Fibroblast of skin of back (primary cell): ENCODE measurements around the gene LMO2.
"Not testable (repeated sequence)": the region's sequence is repeated elsewhere in the genome, so short reads cannot be mapped to it uniquely, and the experiment has no call there.

ENCODE experiments used
- DNase-seq: peaks from one replicate; pipeline ENCODE4 v3.0.0-alpha.2; 2013

LMO2 gene

DNA sequence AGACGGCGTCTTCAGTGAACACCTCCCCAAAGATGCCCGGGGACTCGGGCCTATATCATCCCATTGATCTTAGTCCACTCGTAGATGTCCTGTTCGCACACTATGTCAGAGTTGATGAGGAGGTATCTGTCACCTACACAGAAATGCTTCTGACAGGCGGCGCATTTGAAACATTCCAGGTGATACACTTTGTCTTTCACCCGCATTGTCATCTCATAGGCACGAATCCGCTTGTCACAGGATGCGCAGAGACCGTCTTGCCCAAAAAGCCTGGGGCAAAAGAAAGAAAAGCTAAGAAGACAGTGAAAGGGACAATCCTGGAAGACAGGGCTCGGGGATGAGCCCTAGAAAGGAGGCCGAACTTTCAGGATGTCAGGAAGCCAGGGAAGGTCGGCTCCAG lies 32.6 kb downstream of the LMO2 start:
- DNase-seq: no peak

DNA sequence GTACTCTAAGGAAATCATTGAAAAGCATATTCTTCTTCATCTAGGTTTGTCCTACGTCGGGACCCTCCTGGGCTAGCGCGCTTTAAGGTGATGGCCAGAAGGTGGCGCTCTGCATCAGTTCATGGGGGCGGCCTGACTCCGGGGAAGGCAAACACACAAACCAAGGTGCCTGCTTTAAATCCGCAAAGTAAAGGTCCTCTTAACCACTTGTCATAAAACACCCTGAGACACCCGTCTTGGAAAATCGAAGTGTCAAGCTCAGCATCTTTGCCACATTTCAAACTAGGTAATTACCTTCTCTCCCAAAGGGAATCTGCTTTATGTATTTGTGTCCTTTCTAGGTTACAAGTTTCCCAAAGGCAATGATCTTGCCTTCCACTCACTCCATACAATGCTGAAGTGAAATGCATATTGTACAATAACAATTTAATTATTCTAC lies 33.9 kb downstream of the LMO2 start:
- DNase-seq: peak; percentile 50

DNA sequence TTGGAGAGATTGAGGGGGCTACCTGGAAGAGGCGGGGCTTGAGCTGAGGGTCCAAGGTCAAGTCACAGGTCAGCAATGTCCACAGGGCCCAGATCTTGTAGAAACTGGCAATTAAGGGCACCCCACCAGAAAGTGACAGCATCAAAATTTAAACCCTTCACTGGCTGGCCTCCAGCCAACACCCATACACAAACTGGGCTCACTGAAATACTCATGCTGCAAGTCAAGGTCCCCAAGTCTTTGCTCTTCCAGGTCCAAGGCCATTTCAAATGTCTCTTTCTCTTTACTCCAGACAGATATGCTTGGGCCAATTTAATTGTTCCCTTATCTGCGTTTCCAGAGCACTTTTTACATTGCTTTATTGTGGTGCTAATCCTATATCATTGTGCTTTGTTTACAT lies 36.4 kb downstream of the LMO2 start:
- DNase-seq: no peak

DNA sequence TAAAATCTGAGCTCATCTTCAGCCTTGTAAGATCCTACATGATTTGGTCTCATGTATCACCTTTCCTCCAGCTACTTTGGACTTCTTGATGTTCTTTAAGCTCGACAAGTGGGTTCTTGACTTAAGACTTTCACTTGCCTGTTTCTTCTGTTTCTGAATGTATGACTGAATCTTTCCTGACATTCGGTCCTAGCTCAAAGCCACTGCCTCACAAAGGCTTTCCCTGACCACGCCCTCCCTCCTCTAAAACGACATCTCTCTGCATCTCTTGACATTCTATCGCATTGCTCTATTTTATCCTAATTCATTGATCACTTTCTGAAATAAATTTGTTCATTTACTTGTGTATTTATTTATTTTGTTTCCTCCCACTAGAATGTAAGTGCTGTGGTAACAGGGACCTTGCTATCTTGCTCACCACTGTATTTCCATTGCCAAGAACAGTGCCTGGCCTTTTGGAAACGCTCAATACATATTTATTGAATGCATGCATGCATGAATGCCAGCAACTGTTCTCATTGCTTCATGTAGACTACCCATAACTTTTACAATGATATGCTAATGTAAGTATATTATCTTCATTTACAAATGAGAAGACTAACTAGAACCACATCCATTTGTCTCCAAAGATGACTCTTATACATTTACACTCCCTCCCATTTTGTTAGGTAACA lies 43.0 kb downstream of the LMO2 start:
- DNase-seq: no peak

DNA sequence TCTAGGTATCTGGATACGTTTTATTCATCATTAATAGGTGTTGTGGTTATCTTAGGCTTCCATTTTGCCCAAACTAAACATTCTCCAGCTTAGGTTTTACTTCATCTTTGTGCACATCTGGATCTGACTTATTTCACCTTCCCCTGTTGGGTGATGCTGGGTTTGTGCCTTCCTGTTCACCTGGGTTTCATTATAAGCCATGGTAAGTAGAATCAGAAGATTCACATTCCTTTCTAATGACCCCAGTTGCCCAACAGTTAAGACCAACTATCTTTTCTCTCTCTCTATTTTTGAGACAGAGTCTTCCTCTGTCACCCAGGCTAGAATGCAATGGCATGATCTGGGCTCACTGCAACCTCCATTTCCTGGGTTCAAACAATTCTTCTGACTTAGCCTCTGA lies 44.6 kb downstream of the LMO2 start:
- no peak for DNase-seq

DNA sequence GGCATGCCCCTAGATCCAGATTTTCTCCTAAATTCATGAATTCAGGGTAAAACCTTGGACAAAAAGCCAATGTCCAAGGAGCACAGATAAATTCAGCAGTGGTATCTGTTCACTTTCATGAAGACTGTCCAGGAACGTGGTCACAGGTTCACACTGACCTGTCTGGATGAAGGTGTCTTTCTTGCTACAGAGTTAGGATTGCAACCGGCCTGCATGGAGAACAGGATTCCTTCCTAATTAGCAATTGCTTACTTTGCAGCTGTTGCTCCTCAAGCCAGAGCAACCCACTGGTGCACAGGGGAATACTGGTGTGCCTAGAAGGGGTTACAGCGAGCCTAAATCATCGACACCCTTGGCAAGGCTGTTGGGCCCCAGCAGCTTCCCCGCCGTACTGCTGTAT lies 47.6 kb downstream of the LMO2 start:
- no peak for DNase-seq

DNA sequence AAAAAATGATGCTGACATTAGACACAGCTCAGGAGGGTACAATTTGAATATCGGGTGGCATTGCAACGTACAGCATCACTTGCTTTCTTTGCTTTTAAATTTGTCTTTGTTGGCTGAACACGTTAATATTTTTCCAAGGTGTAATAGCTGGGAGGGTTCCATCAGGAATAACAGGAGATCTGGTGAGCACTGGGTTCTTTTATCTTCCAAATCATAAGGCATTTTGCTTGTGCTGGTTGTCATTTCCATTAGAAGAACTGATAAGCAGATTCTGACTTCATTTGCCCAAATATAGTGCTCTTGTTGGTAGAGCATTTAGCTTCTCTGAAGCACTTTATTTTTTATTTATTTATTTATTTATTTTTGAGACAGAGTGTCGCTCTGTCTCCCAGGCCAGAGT lies 48.9 kb downstream of the LMO2 start:
- no peak for DNase-seq

DNA sequence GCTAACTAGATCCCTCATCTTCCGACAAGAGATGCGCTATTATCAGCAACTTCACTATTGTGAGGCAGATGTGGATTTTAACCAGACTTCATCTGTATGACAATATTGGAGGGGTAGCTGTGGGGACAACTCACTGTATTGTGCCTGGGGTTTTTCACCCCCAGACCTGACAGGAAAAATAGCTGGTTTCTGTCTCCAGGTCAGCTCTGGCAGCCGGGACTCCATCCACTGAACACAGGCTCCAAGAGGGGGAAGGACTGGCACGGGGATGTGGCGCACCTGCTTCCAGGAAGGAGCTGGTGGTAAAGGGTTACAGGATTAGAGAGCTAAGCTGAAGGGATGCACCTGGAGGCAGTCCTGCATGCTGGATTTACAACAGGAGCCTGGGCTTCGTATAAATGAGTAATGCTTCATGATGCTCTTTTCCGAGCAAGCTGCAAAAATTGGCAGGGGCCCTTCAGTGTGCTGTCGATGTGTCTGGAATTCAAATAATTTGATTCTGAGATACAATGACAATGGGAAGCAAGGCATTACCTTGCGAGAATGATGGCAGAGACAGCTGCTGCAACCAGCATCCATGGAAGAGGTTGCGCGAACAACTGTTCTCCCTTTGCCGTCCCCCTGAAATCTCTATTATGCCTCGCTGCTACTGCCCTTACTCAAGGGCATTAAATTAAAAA lies 49.5 kb downstream of the LMO2 start:
- no peak for DNase-seq

DNA sequence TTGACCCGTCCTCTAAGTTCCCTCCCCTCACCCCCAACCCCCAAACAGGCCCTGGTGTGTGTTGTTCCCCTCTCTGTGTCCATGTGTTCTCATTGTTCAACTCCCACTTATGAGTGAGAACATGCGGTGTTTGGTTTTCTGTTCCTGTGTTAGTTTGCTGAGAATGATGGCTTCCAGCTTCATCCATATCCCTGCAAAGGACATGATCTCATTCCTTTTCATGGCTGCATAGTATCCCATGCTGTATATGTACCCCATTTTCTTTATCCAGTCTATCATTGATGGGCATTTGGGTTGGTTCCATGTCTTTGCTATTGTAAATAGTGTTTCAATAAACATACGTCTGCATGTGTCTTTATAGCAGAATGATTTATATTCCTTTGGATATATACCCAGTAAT lies 53.6 kb downstream of the LMO2 start:
- DNase-seq: not testable (repeated sequence)

DNA sequence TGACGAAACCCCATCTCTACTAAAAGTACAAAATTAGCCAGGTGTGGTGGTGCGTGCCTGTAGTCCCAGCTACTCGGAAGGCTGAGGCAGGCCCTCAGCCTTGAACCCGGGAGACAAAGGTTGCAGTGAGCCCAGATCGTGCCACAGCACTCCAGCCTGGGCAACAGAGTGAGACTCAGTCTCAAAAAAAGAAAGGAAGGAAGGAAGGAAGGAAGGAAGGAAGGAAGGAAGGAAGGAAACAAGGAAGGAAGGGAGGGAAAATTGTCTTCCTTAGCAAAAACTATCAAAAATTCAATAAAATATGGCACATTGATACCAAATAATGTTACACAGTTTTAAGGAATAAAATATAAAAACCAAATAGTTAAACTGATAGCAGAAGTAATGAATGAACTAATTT lies 54.5 kb downstream of the LMO2 start:
- not testable (repeated sequence) for DNase-seq

DNA sequence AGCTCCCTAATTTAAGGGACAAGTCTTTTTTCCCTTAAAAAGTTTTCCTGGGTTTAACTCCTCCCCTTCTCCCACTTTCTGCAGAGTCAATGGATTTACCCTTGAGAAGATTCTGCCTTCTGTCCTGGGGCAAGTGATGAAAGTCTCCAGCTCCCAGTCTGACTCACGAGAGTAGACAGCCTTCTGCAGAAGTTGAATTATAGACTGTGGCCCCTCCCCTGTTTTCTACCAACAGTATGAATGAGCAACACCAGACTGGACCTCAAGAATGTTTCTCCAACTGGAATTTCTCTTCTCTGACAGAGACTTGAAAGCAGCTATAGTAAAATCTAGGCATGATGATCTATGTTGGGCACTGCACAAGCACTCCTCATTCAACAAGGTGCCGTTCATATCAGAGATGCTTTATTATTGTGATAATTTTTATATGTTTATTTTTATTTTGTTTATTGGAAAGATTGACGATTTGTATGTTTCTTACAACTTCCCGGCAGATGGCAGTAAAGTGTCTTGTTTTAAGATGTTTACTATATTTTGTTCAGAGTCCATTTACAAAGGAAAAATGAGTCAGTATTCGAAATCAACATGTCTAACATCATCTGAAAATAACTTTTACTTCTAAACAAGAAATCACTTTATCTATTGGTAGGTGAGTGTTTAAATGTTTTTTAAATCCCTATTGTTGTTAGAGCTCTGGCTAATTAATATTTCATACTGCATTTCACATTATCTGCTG lies 56.6 kb downstream of the LMO2 start:
- DNase-seq: peak; percentile 84

DNA sequence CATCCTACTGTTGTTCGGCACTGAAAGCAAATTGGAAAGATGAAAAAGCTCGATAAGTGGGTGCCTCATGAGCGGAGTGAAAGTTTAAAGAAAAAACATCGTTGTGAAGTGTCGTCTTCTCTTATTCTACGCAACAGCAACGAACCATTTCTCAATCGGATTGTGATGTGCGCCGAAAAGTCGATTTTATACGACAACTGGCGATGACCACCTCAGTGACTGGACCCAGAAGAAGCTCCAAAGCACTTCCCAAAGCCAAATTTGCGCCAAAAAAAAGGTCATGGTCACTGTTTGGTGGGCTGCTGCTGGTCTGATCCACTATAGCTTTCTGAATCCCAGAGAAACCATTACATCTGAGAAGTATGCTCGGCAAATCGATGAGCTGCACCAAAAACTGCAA lies 59.2 kb downstream of the LMO2 start:
- no peak for DNase-seq

DNA sequence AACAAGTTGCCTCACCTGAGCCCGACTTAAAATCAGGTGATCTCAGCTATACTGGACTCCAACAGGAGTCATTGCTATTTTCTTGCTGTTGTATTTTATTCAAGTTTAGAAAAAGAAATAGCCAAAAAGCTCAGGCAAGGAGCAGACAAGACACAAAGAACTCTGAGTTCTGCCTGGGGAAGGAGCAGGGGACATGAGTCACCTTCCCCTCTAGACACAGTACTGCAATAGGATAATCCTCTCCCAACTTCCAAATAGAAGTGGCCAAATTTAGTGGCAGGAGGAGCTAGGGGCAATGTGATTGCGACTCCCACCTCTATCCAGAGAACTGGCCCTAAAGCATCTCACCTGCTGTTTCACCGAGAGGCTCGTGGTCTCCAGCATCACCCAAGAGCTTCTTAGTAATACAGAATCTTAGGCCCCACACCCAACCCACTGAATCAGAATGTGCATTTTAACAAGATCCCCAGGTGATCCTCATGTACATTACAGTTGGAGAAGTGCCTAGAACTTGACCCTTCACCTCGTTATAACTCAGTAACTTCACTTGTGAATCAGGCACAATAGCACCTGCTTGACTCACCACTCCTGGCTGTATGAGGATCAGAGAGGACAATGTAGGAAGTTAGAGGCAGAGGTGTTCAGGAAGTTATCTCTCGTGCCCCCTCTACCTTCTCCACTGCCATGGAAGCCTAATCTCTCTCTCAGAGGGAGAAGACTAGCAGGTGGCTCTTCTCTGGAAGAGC lies 60.8 kb downstream of the LMO2 start:
- DNase-seq: no peak

DNA sequence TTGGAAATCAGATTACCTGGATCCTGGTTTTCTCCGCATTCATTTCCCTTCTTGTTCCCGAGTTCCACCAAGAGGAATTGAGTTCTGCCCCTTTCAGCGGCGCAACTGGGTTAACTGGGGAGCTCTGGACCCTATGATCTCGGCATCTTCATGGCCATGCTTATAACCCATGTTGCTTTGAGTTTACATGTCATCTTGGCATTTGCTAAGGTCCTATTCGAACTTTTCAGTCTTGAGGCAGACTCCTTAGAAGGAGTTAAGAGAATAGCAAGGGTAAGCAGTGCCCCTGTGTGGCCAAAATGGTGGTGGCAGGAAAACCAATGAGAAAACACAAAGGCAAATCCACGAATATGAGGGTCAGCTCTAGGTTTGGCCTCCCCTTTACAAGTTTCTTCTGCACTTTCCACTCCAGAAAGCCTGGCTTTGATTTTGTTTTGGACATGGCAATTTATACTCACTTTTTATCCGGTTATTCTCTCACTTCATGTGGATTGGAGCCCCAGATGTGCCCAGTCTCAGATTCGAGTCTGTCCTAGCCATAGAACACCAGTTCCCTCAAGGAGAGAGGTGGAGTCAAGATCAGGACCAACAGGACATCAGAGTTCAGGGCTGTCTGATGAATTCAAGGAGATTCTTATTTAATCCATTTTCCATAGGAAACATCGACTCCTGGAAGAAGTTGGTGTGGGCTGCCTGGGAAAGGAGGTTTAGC lies 62.3 kb downstream of the LMO2 start:
- peak; percentile 78 for DNase-seq

DNA sequence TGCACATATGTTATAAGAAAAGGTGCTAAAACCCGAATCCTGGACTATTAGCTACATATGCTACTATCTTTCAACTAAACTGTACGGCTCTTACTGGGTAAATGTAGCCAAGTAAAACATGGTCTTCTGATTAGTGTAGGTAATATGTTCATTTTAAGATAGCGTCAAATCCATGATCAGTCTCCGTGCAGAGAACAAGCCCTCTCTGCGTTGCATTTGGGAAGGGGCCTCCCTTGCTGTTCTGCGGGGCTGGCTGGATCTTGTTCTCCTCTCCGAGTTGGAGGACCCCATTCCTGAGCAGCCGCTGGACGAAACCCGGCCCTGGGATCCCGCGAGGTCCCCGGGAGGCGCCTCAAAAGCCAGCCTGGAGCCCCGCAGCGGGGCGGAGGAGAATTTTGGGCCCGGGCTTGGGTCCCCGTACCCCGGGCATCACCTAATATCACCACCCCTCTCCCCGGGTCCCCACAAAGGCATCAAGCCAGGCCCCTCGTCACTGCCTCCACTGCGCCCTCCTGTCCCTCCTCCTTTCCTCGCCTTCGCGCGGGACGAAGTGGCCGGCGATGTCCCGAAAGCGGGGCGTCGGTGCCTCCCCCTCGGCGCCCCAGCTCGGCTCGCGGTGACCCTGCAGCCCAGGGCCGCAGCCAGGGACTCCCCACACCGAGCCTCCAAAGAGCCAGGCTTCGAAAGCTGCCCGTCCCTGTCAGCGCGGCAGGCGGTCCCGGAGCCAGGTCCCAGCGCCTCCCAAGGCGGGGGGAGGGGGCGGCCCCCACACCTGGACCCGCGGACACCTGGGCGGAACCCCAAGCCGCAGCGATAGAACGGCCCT lies 63.1 kb downstream of the LMO2 start:
- DNase-seq: no peak

DNA sequence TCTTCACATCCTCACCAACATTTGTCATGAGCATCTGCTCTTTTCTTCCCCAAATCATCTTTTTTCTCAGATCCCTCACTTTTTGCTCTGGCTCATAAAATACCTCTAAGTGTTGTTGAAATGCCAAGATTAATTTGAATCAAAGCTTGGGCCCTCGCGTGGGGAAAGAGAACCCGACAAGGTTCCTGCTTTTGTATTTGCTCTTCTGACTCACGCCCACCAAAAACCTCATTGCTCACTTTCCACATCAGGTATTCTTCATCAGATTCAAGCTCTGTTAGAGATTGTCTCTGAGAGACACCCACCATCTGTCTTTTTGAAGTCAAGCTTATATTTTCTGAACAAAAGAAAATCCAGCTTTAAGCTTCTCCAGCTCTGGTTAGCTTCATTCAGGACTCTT lies 64.7 kb downstream of the LMO2 start:
- no peak for DNase-seq

DNA sequence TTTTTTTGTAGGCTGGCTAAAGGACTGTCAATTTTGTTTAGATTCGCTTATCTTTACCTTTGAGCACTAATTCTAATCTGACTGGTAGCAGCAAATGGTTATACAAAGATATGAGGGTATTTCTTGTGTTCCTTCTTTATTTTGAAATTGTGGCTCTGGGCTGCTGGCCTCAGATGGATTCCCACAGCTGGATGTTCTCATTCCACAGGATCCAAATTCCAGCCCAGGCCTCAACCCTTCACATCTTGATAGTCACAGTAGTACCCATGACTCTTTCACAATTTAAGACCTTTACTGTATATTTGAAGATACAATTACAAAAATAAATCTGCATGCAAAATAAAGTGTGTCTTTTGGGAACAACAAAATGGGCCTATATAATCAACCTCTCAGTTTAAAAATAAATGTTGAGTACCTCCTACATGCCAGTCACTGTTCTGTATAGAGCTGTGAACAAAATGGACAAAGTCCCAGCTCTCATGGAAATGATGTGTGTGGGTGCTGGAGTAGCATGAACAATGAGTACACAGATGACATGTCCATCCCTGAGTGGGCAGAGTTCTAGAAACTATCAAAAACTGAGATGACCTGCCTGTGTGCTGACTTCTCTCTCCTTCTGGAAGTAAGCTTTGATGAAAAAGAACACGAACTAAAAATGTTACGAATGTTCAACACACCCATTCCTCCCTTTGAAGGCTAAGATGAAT lies 65.9 kb downstream of the LMO2 start:
- DNase-seq: no peak

DNA sequence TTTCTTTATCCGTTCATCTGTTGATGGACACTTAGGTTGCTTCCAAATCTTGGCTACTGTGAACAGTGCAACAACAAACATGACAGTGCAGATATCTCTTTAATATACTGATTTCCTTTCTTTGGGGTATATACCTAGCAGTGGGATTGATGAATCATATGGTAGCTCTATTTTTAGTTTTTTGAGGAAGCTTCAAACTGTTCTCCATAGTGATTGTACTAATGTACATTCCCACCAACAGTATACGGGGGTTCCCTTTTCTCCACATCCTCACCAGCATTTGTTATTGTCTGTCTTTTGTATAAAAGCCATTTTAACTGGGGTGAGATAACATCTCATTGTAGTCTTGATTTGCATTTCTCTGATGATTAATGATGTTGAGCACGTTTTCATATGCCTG lies 68.9 kb downstream of the LMO2 start:
- not testable (repeated sequence) for DNase-seq

DNA sequence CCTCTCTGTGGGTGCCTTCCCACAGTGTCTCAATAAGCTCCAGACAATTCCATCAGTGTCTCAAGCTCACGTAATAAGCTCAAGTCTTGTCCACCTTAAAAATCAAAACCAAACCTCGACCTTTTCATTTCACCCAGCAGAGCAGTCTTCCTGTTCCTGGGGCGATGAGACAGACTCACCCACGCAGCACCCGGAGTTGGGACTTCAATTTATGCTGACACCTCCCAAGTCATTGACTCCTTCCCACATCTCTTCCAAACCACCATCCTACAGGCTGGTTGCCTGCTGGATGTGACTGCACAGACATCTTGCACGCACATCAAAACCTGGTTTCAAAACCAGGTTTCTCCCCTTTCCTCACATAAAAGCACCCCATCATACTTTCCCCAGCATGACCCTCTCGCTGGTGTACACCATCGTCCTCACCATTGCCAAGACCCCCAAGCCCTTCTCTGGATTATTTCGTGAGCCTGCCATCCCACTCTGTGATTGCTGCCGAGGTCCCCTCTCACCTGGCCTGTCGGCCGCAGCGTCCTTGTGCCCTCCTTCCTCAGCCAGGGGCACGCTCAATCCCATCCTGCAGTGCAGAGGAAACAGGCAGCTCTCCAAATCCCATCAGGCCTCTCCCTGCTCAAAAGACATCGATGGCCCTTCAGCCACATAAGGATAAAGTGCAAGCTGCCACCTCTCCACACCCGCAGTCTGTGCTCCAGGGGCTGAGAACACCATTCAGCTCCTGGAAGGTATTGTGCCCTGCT lies 72.4 kb downstream of the LMO2 start:
- DNase-seq: no peak
